Panc1 (cell line): Measurements from ENCODE around the gene C1orf105. TPM values are rescaled to one million over a fixed set of nuclear protein-coding genes. Genes with fewer than 3 reads are reported as not detected.

Experiments
- ATAC-seq: fragments of 200-7000 bp; cut with Tn5 transposase; 2 replicates; pipeline ENCODE4 v1.9.1; 2020; ENCODE audit warnings: mild to moderate bottlenecking, moderate library complexity
- BruUV-seq: library from RNA; stranded (reverse); fragments of 400-500 nt; replicated peaks from 2 replicates; lab custom pipeline; 2021; lab: Mats Ljungman, UMichigan
- CTCF ChIA-PET: fragments of 300-600 bp; sonication (Branson Sonifier 250); formaldehyde crosslinking; loops from one replicate; lab custom pipeline; 2022; ENCODE audit warnings: antibody characterized with exemption; lab: Charles Lee
- POLR2A ChIA-PET: fragments of 300-600 bp; sonication (Branson Sonifier 250); formaldehyde crosslinking; loops from one replicate; lab custom pipeline; 2022; ENCODE audit warnings: antibody characterized with exemption; lab: Charles Lee
- DNase-seq: peaks from one replicate; pipeline ENCODE4 v3.0.0-alpha.2; 2010; ENCODE audit warnings: low read depth, low spot score
- H3K27ac ChIP-seq: 2 replicates; pipeline ENCODE4 v1.5.1; 2011; ENCODE audit warnings: mild to moderate bottlenecking, low read length, inconsistent platforms
- H3K27me3 ChIP-seq: fragments of 200-500 bp; sonication (Bioruptor generic); 2 replicates; pipeline ENCODE4 v1.6.0; 2014; ENCODE audit warnings: low read length, inconsistent platforms; ENCODE audit not compliant: control insufficient read depth, insufficient read depth
- H3K36me3 ChIP-seq: fragments of 200-500 bp; sonication (Bioruptor generic); 2 replicates; pipeline ENCODE4 v1.5.1; 2014; ENCODE audit warnings: inconsistent platforms, mild to moderate bottlenecking, low read length, moderate library complexity; ENCODE audit not compliant: control insufficient read depth, insufficient read depth
- H3K4me1 ChIP-seq: 2 replicates; pipeline ENCODE4 v1.5.1; 2011; ENCODE audit warnings: inconsistent platforms, mild to moderate bottlenecking, low read length, moderate library complexity; ENCODE audit not compliant: control insufficient read depth, insufficient read depth
- H3K4me3 ChIP-seq, 2 experiments: 2 replicates each; pipeline ENCODE4 v1.5.1; 2011 to 2012; ENCODE audit warnings: low read depth in 2 of 2, low read length in 2 of 2, mild to moderate bottlenecking in 2 of 2, inconsistent platforms in 1 of 2, moderate library complexity in 1 of 2
- H3K9me3 ChIP-seq: fragments of 200-500 bp; sonication (Bioruptor generic); 2 replicates; pipeline ENCODE4 v1.5.1; 2014; ENCODE audit warnings: low read depth, mild to moderate bottlenecking, inconsistent platforms, low read length, moderate library complexity; ENCODE audit not compliant: control insufficient read depth, insufficient read depth
- CTCF ChIP-seq: fragments of 450-650 bp; IDR thresholded peaks from 2 replicates; pipeline ENCODE4 v1.5.1; 2017; ENCODE audit warnings: mild to moderate bottlenecking
- POLR2AphosphoS5 ChIP-seq: IDR thresholded peaks from 2 replicates; pipeline ENCODE4 v1.6.1; 2012; ENCODE audit warnings: mild to moderate bottlenecking, low read depth, low read length, moderate library complexity
- REST ChIP-seq, 2 experiments: IDR thresholded peaks; 2 replicates each; pipeline ENCODE4 v1.6.1; 2011 to 2012; ENCODE audit warnings: low read depth in 2 of 2, control low read depth in 1 of 2, low read length in 1 of 2, mild to moderate bottlenecking in 1 of 2, moderate library complexity in 1 of 2; ENCODE audit not compliant: insufficient read depth in 1 of 2
- SIN3A ChIP-seq: IDR thresholded peaks from 2 replicates; pipeline ENCODE4 v1.6.1; 2012; ENCODE audit warnings: low read depth, mild to moderate bottlenecking, low read length, moderate library complexity, borderline replicate concordance; ENCODE audit not compliant: insufficient read depth
- TCF7L2 ChIP-seq: IDR thresholded peaks from 2 replicates; pipeline ENCODE4 v1.6.1; 2011; ENCODE audit warnings: mild to moderate bottlenecking, low read depth, low read length, inconsistent platforms
- in situ Hi-C: cut with HindIII; loops from 2 replicates; pipeline ENCODE4 v1.10.0; 2016; ENCODE audit warnings: low sequenced_read_pairs, low pct_unique_long_range_greater_than_20kb
- intact Hi-C: fragments of 100-400 bp; cut with micrococcal nuclease; formaldehyde crosslinking; loops from one replicate; pipeline ENCODE4 v1.10.0; 2022; ENCODE audit not compliant: unreplicated experiment
- total RNA-seq: library from RNA; stranded (reverse); gene quantifications from one replicate; pipeline ENCODE4 v1.2.1, GENCODE V29; 2021; ENCODE audit not compliant: unreplicated experiment

Gene C1orf105
- total RNA-seq, 1 experiment from 2014 or later, result not detected

- intact Hi-C loops, result no loop called here
- no peak overlapping the region for H3K4me3 ChIP-seq
- TF ChIP-seq REST (IDR thresholded peaks at IDR 0.05; ENCODE audit: insufficient read depth in 1 of 2, low read depth in 2 of 2, low read length in 1 of 2), result no peak
- TF ChIP-seq TCF7L2, result no peak
- no peak for TF ChIP-seq POLR2AphosphoS5
- TF ChIP-seq SIN3A, result no peak
- TF ChIP-seq CTCF, result no peak
- in situ Hi-C loops, result no loop called here
- CTCF ChIA-PET, result no interaction called here
- no TSS peak for BruUV-seq
- no peaks in the 10 kb centered on the region; the same call in 1 of the 2 replicates for H3K27me3 ChIP-seq
- ATAC-seq, result no peak
- no peaks in the 10 kb centered on the region for H3K4me1 ChIP-seq
- no peak overlapping the region for H3K27ac ChIP-seq
- POLR2A ChIA-PET, result no interaction called here
- no peaks in the 10 kb centered on the region for H3K36me3 ChIP-seq
- no peak for DNase-seq
- H3K9me3 ChIP-seq, result no peaks in the 10 kb centered on the region
Measured at GRCh38 chr1:172460177-172460576, 39.7 kb downstream of the C1orf105 start.

- POLR2A ChIA-PET, result no interaction called here
Measured at GRCh38 chr1:172460887-172461315, 40.4 kb downstream of the C1orf105 start.

More at GRCh38 chr1:172460887-172461315, 40.4 kb downstream of the C1orf105 start:
- BruUV-seq, result no TSS peak
- CTCF ChIA-PET, result no interaction called here
- no peak for DNase-seq
- intact Hi-C loops (no loop called here), in situ Hi-C loops (no loop called here)
- ATAC-seq, result no peak
- no peak for TF ChIP-seq POLR2AphosphoS5
- no peak for TF ChIP-seq REST (IDR thresholded peaks at IDR 0.05; ENCODE audit: insufficient read depth in 1 of 2, low read depth in 2 of 2, low read length in 1 of 2)
- no peak for TF ChIP-seq TCF7L2
- TF ChIP-seq CTCF, result no peak
- no peak for TF ChIP-seq SIN3A
- no peaks in the 10 kb centered on the region for H3K4me1 ChIP-seq
- no peaks in the 10 kb centered on the region for H3K9me3 ChIP-seq
- no peak overlapping the region for H3K27ac ChIP-seq
- H3K27me3 ChIP-seq, result no peaks in the 10 kb centered on the region; the same call in 1 of the 2 replicates
- H3K36me3 ChIP-seq, result no peaks in the 10 kb centered on the region
- no peak overlapping the region for H3K4me3 ChIP-seq
